ENCODE results near the gene CTLA4. TPM values are rescaled to one million over a fixed set of nuclear protein-coding genes. Genes with fewer than 3 reads are reported as not detected.

The CTLA4 gene
- total and polyA plus RNA-seq, 10 of the 15 experiments (the other 5 are each of a cell fraction or from before 2014, with no cell fraction given), result not detected

- no peak for FAIRE-seq
- POLR2A ChIA-PET, result no interaction called here
- WGBS (ENCODE audit: insufficient coverage, insufficient replicate concordance, low lambda C conversion rate, missing lambda C conversion rate), result 30% methylated on average over 5 of the region's 5 CpGs
- intact Hi-C loops (cut with micrococcal nuclease; ENCODE audit: unreplicated experiment), result no loop called here
- RAD21 ChIA-PET (ENCODE audit: unreplicated experiment), result no interaction called here
- ATAC-seq, result no peak
- Histone ChIP-seq H3K9me3 (replicated peaks; ENCODE audit: control insufficient read depth, insufficient read depth, low read length) (no peaks in the 10 kb centered on the region), H3K36me3 (ENCODE audit: control insufficient read depth in 2 of 2, insufficient read depth in 2 of 2, low read length in 1 of 2) (no peaks in the 10 kb centered on the region), H3K27me3 (replicated peaks in 1 of 2; ENCODE audit: control insufficient read depth in 2 of 2, insufficient read depth in 2 of 2, low read length in 1 of 2) (no peaks in the 10 kb centered on the region; a peak in 2 of 4 replicates), H2AFZ (ENCODE audit: control insufficient read depth, low read depth, low read length) (no peak overlapping the region), H3K27ac (ENCODE audit: control insufficient read depth, insufficient read depth) (no peak overlapping the region), H4K20me1 (ENCODE audit: control insufficient read depth, insufficient read depth) (no peaks in the 10 kb centered on the region), H3K79me2 (ENCODE audit: control insufficient read depth, insufficient read depth, low read length) (no peaks in the 10 kb centered on the region), H3K9ac (ENCODE audit: control insufficient read depth, insufficient read depth, low read length) (no peak overlapping the region), H3K4me3 (no peak overlapping the region), H3K4me2 (ENCODE audit: control insufficient read depth, insufficient read depth) (no peak overlapping the region), H3K4me1 (ENCODE audit: control insufficient read depth, insufficient read depth, low read length) (no peaks in the 10 kb centered on the region)
- TF ChIP-seq ZNF207 (IDR thresholded peaks at IDR 0.05; ENCODE audit: borderline replicate concordance) (no peak), SP1 (IDR thresholded peaks at IDR 0.05; ENCODE audit: low read depth, low read length) (no peak), EZH2 (IDR thresholded peaks at IDR 0.05; ENCODE audit: borderline replicate concordance, control insufficient read depth, low read depth, low read length) (no peak), NFYA (IDR thresholded peaks at IDR 0.05; ENCODE audit: borderline replicate concordance, low read depth, low read length) (no peak), NFYB (IDR thresholded peaks at IDR 0.05; ENCODE audit: insufficient read depth, low read depth, low read length) (no peak), ZBTB40 (IDR thresholded peaks at IDR 0.05; ENCODE audit: borderline replicate concordance) (no peak), RB1 (IDR thresholded peaks at IDR 0.05; ENCODE audit: borderline replicate concordance) (no peak), ZNF274 (IDR thresholded peaks at IDR 0.05; ENCODE audit: insufficient read depth, insufficient read length) (no peak), SMAD1 (IDR thresholded peaks at IDR 0.05; ENCODE audit: low read depth, partially characterized antibody) (no peak), ATF3 (IDR thresholded peaks at IDR 0.05; ENCODE audit: borderline replicate concordance, extremely low read depth, low read depth, low read length) (no peak), NR2C2 (IDR thresholded peaks at IDR 0.05; ENCODE audit: borderline replicate concordance, control insufficient read depth, insufficient read length, low read depth) (no peak), PKNOX1 (IDR thresholded peaks at IDR 0.05) (no peak), DPF2 (IDR thresholded peaks at IDR 0.05) (no peak), RCOR1 (conservative IDR thresholded peaks at IDR 0.05; ENCODE audit: low read depth, low read length) (no peak)
- CTCF ChIA-PET, result no interaction called here
- SMC1A ChIA-PET (ENCODE audit: uncharacterized antibody, unreplicated experiment), result no interaction called here
- in situ Hi-C loops (cut with MboI), result no loop called here
- no peak for DNase-seq (ENCODE audit: low read depth, low spot score)
- BruUV-seq (replicated peaks), result no TSS peak
These were observed 10.5 kb downstream of the CTLA4 start for GRCh38 chr2:203878063-203878462.
